GM19372 (cell line): ENCODE data around the gene UTS2R.
"Not testable (repeated sequence)": the region's sequence is repeated elsewhere in the genome, so short reads cannot be mapped to it uniquely, and the experiment has no call there.

Experiments
- ATAC-seq: cut with Tn5 transposase; IDR thresholded peaks from one replicate; pipeline ENCODE4 v1.9.1; 2021; ENCODE audit warnings: mild to moderate bottlenecking, low read depth, moderate library complexity; ENCODE audit not compliant: unreplicated experiment

UTS2R gene

DNA sequence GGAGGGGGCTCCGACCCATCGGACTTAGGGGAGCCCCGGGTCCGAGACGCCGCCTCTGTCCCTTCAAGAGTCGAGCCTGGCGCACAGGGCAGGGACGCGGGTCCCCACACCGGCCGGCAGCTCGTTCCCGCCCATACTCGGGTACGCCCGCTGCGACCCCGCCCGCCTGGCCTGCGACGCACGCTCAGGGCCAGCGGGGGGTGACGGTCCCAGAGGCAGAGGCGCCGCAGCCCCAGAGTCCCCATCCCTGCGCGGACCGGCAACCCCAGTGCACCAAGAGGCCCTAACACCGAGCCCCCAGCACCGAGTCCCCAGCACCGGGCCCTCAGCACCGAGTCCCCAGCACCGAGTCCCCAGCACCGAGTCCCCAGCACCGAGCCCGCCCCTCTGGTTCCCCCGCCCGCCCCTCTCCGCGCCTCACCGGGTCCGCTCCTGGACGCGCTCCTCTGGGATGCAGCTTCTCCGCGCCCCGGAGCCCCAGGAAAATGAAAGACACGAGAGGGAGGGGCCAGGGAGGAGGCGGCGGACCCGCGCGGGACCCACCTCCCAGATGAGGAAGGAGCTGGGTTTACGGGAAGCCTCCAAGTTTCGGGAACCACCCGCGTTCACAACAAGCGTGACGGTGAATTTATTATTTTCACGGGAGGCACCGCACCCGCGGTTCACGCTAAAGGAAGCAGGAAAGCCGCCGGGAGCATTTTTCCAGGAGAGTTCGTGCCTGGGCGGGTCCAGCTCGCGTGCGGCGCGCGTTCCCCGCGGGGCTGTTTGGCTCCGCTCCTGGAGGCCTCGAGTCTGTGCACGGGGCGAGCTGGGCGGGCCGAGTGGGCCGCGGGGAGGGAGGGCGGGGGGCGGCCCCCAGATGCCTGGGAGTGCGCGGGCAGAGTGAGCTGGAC is 38.0 kb upstream of the UTS2R start, which contains the start of gene SECTM1:
Gene SECTM1, minus strand, starts transcription at position 488 of the 893 bp plus-strand sequence. CDS start 6,526 bp downstream, outside the sequence.
- ATAC-seq, result no peak

DNA sequence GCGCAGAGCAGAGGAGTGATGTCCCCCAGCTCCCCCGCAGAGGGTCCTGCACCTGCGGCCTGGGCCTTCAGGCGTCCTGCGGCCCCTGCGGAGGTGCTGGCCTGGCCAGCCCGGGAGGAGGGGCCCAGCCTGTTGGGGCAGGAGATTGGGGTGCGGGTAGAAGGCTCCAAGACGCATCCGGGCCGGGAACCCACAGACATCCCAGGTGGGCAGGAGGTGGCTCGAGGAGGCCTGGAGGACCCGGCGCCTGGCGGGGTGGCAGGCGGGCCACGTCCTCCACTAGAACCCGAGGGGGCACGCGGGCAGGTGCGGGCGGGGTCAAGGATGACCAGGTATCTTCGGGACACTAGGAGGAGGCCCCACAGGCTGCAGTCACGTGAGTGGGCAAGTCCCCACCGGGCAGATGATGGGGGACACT is 37.4 kb upstream of the UTS2R start:
- no peak for ATAC-seq

DNA sequence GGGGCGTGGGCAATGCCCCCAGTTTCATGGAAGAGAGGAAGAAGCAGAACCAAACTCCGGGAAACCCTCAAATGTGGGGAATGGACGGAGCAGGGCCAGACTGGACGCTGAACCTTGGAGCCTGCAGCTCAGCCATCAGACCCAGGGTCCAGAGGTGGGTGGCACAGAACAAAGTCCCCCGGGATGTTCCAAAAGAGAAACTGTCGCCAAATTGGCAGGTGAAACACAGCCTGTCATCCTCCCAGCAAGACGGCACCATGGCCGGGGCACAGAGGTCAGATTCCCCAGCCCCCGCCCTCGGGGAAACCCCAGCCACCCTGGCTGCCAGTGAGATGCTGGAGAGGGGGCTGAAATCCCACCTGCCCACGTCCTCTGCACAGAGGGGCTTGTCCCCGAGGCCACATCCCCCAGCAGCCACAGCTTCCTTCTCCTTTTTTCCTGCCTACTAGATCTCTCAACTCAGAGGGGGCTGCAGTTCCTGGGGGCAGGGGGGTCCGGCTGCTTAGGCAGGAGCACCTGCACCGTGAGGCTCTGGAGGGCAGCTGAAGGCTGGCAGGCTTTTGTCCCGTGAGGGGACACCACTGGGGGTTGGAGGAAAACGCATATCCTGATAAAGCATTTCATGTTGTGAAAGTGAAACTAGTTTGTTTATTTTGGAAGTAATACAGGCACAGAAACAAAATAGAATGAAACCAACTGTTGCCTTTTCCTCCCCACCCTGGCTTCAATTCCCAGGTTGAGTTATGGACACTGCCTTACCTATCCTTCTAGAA is 36.8 kb upstream of the UTS2R start:
- no peak for ATAC-seq

DNA sequence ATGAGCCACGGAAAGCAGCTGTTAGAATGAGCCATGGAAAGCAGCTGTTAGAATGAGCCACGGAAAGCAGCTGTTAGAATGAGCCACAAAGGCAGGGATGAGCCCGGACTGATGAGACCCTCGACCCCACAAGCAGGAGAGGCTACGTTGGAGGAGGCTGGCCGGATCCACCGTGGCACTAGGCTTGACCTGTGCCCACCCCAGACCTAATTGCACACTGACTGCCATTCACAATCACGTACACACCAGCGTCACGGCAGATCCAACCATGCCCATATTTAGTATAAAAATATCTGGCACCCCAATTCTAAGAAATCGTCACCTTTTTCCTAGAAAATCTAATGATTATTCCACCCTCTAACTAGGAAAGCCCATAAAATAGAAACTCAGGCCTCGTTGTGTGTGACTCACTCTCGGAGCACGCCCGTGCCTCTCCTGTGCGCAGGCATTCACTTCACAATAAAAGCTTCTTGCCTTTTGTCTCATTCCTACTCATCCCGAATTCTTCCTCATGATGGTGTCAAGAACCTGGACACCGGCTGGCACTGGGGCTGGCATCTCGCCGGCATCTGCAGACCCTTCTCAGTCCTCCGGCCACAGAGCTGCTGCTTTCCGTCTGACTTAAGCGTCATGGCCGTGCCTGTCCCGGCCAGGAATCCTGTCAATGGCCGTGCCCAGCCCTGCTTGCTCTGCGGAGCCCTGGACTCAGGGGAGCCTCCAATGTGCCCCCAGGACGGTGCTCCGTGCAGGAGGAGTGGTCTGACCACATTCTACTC is 32.5 kb upstream of the UTS2R start:
- ATAC-seq, result no peak

DNA sequence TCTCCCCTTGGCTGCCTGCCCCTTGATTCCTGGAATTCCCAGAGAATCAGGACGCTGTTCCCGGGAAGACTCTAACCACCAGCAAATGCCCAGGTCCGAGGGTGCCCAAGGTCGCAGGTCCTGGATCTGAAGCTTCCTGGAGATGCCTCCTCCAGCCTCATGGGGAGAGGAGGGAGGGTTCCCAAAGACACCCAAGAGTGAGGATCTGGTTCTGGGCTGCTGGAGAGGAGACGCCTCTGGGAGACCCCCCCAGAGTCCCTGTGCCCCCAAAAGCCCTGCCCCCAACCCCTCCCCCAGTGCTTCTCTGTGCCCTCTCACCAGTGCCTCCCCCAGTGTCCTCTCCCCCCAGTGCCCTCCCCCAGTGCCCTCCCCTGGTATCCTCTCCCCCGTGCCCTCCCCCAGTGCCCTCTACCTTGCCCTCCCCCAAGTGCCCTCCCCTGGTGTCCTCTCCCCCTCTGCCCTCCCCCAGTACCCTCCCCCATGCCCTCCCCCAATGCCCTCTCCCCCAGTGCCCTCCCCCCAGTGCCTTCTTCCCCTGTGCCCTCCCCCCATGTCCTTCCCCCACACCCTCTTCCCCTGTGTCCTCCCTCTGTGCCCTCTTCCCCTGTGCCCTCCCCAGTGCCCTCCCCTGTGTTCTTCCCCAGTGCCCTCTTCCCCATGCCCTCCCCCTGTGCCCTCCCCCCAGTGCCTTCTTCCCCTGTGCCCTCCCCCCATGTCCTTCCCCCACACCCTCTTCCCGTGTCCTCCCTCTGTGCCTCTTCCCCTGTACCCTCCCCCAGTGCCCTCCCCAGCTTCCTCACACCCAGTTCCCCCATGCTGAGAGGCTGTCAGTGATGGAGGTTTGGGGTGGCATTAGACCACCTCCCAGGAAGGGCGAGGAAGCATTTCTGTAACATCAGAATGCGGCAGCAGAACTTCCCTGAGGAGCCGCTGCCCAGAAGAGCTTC is 31.7 kb upstream of the UTS2R start:
- ATAC-seq, result no peak

DNA sequence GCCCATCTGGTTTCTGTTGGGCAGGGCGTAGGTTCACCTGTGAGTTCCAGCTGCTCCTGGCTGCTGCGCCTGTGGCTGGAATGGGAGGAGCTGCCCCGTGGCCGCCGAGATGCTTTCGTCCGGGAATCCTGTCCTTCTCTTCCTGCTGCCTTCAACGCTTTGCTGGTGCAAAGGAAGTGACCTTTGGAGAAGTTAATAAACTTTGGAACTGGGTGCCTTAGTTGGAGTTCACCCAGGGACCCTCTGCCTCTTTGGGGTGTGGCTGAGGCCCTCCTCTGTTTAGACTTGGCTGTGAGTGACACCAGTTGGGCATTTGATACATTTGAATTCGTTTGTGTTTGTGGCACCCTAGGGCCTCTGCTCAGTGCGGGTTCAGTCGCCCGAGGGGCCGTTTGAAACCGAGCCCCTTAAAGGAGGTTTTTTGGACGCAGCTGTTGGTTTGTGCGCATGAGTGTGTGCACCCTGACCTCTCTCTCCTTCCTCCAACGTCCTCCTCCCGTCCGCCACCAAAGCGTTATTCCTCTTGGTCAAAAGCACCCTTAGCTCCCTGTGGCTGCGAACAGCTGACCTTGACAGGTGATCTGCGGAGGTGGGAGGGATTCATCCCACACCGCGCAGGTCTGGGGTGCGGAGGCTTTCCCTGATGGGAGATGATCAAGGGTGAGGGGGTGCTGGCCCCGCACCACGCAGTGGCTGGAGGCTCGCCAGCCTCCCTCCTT is 29.0 kb upstream of the UTS2R start:
- ATAC-seq, result no peak

DNA sequence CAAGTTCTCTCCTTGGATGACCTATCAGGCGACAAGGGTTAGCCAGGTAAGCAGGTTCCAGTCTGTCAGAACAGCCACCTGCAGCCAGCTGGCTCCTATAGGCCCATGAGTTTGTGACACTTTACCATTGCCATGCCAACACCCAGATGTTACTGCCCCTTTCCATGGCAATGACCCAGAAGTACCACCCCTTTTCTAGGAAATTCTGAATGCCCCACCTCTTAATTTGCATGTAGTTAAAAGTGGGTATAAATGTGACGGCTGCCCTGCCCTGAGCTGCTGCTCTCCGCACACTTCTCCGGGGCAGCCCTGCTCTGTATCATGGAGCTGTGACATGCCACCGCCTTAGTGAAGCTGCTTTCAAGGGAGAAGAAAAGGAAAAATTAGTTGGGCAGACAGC is 28.0 kb upstream of the UTS2R start:
- ATAC-seq, result no peak

DNA sequence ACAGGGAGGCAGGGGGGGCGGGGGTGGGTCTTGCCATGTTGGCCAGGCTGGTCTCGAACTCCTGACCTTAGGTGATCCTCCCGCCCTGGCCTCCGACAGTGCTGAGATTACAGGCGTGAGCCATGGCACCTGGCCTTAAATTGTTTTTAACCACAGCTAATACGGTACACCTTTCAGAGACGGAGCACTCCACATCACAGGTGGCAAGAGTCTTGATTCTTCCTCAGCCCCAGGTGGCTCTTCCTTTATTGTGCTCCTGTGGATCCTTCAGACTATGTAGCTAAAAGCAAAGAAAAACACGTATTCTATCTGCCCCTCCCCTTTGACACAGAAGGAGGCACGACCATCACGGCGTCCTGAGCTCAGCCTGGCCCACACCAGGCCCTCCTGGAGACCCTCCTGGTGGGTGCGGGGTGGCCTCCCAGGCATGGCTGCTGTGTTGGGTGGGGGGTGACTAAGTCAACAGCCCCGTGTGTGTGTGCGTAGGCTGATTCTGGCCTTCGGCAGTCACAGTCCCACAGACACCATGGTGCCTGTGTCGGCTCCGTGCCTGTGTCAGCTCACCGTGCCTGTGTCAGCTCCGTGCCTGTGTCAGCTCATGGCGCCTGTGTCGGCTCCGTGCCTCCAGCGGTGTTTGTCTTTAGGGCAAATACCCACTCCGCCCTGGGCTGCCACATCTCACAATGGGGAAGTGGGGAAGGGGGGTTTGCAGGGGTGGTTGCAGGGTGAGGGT is 27.2 kb upstream of the UTS2R start:
- no peak for ATAC-seq

DNA sequence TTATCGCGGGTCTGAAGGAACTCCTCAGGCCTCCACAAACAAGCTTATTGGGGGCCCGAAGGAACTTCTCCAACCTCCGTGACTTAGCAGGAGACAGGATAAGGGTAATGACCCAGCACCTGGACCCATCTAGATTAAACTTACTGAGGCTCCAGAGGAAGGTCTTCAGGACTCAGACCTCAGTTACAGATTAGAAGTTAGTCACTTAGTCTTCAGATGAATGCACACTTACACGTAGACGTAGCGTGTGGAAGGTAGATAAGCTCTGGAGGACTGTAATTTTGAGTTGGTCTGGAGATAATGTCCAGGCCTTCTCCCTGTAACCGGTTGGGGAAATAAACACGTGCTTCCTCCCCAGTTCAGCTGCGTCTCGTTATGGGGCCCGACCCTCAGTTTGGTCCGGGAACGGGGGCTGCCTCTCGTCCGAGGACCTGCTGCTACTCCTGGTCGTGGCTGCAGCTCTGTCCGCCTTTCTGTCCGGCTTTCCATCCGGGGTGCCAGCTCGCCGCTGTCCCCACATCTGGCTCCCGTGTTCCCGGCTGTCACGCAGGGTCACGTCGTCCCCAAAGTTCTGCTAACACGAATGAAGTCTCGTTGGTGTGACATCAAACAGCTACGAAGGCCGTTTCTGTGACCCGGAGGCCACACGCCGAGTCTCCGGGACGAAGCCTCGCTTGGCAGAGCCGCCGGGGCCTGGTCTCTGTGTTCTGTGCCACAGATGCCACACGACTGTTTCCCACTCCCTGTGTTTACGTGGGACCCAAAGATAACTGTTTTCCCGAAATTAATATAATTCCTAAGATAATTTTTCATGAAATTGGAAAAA is 26.2 kb upstream of the UTS2R start:
- no peak for ATAC-seq

DNA sequence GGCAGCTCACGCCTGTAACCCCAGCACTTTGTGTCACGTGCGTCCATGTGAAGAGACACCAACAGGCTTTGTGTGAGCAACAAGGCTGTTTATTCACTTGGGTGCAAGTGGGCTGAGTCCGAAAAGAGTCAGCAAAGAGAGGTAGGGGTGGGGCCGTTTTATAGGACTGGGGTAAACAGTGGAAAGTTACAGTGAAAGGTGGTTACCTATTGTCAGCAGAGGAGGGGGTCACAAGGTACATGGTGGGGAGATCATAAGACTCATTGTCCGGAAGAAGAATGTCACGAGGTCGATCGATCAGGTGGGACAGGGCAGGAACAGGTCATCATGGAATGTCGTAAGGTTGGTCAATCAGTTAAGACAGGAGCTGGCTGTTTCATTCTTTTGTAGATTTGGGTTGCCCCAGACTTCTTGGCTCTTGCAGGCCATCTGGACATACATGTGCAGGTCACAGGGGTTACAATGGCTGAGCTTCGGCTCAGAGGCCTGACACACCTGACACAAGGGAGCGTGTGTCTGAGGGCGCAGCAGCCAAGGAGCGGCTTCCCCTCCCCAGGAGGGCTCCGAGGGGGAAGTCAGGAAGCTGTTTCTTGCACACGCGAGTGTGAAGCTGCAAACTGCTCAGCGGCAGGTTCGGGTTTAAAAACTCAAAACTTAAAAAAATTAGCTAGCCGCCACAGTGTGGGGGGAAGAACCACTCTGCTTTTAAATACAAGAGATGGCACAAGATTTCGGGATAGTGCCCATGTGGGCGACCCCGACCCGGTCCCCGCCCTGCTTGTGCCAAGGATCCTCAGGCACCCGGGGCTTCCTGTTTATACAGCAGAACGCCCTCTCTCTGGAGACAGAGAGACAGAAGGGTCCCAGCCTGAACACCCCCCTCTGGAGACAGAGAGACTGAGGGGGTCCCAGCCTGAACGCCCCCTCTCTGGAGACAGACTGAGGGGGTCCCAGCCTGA is 24.9 kb upstream of the UTS2R start:
- ATAC-seq, result no peak

DNA sequence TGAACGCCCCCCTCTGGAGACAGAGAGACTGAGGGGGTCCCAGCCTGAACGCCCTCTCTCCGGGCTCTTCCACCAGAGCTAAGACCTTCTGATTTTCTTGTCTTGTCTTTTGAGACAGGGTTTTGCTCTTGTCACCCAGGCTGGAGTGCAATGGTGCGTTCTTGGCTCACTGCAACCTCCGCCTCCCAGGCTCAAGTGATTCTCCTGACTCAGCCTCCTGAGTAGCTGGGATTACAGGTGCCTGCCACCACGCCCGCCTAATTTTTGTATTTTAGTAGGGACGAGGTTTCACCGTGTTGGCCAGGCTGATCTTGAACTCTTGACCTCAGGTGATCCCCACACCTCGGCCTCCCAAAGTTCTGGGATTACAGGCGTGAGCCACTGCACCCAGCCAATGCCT is 23.6 kb upstream of the UTS2R start:
- ATAC-seq, result not testable (repeated sequence)

DNA sequence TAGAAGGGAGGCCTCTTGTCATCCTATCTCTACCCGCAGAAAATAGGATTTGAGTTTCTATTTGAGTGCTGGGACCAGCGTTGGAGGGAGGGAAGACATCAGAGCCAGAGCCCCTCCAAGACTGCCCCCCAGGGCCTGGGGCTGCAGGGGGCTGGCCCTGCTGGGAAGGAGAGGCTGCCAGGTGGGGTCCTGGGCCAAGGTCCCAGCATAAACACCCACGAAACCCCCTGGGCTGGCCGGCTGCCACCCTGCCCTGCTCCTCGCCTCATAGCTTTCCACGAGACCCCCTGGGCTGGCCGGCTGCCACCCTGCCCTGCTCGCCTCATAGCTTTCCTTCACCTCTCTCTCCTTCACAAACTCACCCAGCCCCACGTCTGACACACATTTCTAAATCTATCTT is 23.1 kb upstream of the UTS2R start:
- no peak for ATAC-seq

DNA sequence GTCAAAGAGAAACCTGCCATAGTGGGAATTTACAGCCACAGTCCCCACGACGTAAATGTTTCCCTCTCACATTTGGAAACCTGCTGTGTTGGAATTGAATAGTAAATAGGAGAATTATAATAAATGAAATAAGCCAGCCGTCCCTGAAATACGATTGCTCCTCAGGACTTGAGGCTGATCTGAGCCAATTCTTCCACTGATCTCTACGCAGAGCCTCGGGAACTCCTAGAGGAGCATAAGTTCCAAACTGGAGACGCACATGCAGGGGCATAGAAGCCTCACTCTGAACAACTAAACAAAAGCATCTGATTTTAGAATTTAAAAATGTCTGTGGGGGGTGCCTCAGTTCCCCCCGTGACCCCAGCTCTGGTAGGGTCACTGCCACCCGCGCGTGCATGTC is 22.7 kb upstream of the UTS2R start:
- ATAC-seq, result no peak

DNA sequence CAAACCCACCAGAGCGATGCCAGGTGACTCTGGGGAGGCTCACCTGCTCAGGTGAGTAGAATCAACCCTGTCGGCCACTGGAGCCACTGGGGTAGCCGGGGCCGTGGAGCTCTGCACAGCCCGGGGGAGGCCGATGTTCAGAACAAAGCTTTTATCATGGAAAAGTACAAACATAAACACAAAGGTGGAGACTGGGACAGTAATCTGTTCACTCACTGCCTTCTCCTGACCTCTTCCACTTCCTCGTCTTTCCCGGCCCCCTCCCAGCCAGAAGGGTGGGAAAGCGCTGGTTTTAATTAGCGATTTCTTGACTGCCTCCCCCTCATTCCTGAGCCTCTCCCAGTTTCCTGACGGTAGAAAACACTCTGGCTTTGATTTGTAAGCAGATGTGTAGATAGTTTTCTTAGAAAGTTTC is 22.3 kb upstream of the UTS2R start:
- ATAC-seq, result no peak

DNA sequence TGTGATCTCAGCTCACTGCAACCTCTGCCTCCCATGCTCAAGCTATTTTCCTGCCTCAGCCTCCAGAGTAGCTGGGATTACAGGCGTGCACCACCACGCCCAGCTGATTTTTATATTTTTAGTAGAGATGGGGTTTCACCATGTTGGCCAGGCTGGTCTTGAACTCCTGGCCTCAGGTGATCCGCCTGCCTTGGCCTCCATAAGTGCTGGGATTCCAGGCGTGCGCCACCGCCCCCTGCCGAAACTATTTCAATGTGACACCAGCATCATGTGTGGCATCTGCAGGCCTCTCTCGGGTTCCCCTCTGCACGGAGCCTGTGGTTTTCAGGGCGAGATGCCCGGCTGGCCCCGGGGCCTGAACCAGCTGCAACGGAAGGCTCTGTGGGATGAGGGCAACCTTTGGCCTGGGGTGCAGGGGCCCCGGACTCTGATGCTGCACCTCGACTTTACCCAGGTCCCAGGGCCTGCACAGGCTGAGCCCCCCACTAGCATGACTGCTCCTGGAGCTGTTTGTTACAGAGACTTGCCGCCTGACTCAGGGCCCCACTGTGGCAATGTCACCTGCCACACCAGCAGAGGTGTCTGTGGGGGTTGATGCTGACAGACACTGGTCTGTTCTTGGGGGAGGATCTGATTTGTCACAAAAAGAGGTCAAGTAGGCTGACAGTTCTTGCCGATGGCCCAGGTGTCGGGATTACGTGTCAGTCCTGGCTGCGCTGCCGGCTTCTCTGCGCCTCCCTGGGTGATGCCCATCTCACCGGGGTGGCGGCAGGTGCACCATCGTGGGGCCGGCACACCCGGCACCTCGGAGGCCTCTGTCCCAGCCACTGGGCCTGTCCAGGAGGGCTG is 21.2 kb upstream of the UTS2R start:
- no peak for ATAC-seq
